HepG2 (cell line): ENCODE data around the gene C2. TPM values are rescaled to one million over a fixed set of nuclear protein-coding genes. Genes with fewer than 3 reads are reported as not detected.

Experiments
- CHD2 ChIP-seq: IDR thresholded peaks from 2 replicates; pipeline ENCODE4 v1.6.1; 2011; ENCODE audit warnings: low read depth, low read length, improper control_type of control experiment
- FOXO1 ChIP-seq: sonication (generic); formaldehyde crosslinking; IDR thresholded peaks from 2 replicates; pipeline ENCODE4 v1.4.0; 2020; ENCODE audit warnings: missing genetic modification reagents
- HNRNPL ChIP-seq: fragments of 200-400 bp; formaldehyde crosslinking; IDR thresholded peaks from 2 replicates; pipeline ENCODE4 v1.6.1; 2017; ENCODE audit warnings: mild to moderate bottlenecking, low read depth, low read length
- JUND ChIP-seq: sonication (generic); formaldehyde crosslinking; IDR thresholded peaks from 2 replicates; pipeline ENCODE4 v1.8.0; 2022; ENCODE audit warnings: mild to moderate bottlenecking, missing genetic modification reagents
- MIER3 ChIP-seq: IDR thresholded peaks from 2 replicates; pipeline ENCODE4 v1.6.1; 2016; ENCODE audit warnings: missing compliant biosample characterization, borderline replicate concordance
- MZF1 ChIP-seq: sonication (generic); formaldehyde crosslinking; IDR thresholded peaks from 2 replicates; pipeline ENCODE4 v1.8.1; 2023; ENCODE audit warnings: mild to moderate bottlenecking, missing genetic modification reagents, borderline replicate concordance
- SATB2 ChIP-seq: sonication (generic); formaldehyde crosslinking; IDR thresholded peaks from 2 replicates; pipeline ENCODE4 v1.5.0; 2020; ENCODE audit warnings: missing genetic modification reagents
- SP5 ChIP-seq: IDR thresholded peaks from 2 replicates; pipeline ENCODE4 v1.6.1; 2016; ENCODE audit warnings: low read depth, borderline replicate concordance
- SYNCRIP ChIP-seq: fragments of 200-400 bp; formaldehyde crosslinking; IDR thresholded peaks from 2 replicates; pipeline ENCODE4 v1.6.1; 2018; ENCODE audit warnings: mild to moderate bottlenecking, low read depth, low read length; ENCODE audit not compliant: insufficient read depth
- TAF15 ChIP-seq: fragments of 200-400 bp; formaldehyde crosslinking; IDR thresholded peaks from one replicate; pipeline ENCODE4 v1.6.1; 2018; ENCODE audit warnings: mild to moderate bottlenecking, low read depth, low read length; ENCODE audit not compliant: poor library complexity, severe bottlenecking
- TGIF2 ChIP-seq: IDR thresholded peaks from 2 replicates; pipeline ENCODE4 v1.6.1; 2016; ENCODE audit warnings: control low read depth, missing compliant biosample characterization
- ZFY ChIP-seq: sonication (generic); formaldehyde crosslinking; IDR thresholded peaks from 2 replicates; pipeline ENCODE4 v1.4.0; 2020; ENCODE audit warnings: missing genetic modification reagents
- ZFYVE20 ChIP-seq: sonication (generic); formaldehyde crosslinking; IDR thresholded peaks from 2 replicates; pipeline ENCODE4 v1.8.0; 2023; ENCODE audit warnings: low read depth, mild to moderate bottlenecking, moderate library complexity, missing genetic modification reagents, borderline replicate concordance
- ZNF354B ChIP-seq: sonication (generic); formaldehyde crosslinking; IDR thresholded peaks from 2 replicates; pipeline ENCODE4 v1.8.0; 2022; ENCODE audit warnings: mild to moderate bottlenecking, missing genetic modification reagents
- ZNF496 ChIP-seq: sonication (generic); formaldehyde crosslinking; IDR thresholded peaks from 2 replicates; pipeline ENCODE4 v1.8.1; 2023; ENCODE audit warnings: mild to moderate bottlenecking, moderate library complexity, missing genetic modification reagents; ENCODE audit not compliant: insufficient replicate concordance
- ZNF761 ChIP-seq: sonication (generic); formaldehyde crosslinking; conservative IDR thresholded peaks from 2 replicates; pipeline ENCODE4 v1.4.0; 2020; ENCODE audit warnings: mild to moderate bottlenecking, missing genetic modification reagents
- ZNF780A ChIP-seq: sonication (generic); formaldehyde crosslinking; IDR thresholded peaks from 2 replicates; pipeline ENCODE4 v1.8.0; 2022; ENCODE audit warnings: mild to moderate bottlenecking, missing genetic modification reagents, moderate library complexity
- ZNF788 ChIP-seq: sonication (generic); formaldehyde crosslinking; IDR thresholded peaks from 2 replicates; pipeline ENCODE4 v1.5.0; 2020; ENCODE audit warnings: mild to moderate bottlenecking, missing genetic modification reagents, borderline replicate concordance
- ZSCAN25 ChIP-seq: sonication (generic); formaldehyde crosslinking; IDR thresholded peaks from 2 replicates; pipeline ENCODE4 v1.8.0; 2022; ENCODE audit warnings: mild to moderate bottlenecking, missing genetic modification reagents
- polyA plus RNA-seq, 8 experiments: library from polyadenylated mRNA; depleted of rRNA in 3 of 8; stranded (reverse) in 7 of 8; unstranded in 1 of 8; fragments of >200 nt; fragmentation: Illumina TruSeq in 4 of 8; extraction: Trizol in 4 of 8; gene quantifications; 2 replicates each; pipeline versions ENCODE4 v1.2.1 to v1.2.3, GENCODE V29; 2011 to 2016; ENCODE audit warnings: low read depth in 4 of 8, missing spikeins in 1 of 8, mixed read lengths in 1 of 8; ENCODE audit not compliant: insufficient read depth in 1 of 8
- total RNA-seq, 5 experiments: library from RNA; depleted of rRNA; stranded (reverse); fragments of >200 nt; fragmentation: Illumina TruSeq; extraction: Trizol; gene quantifications; 2 replicates each; pipeline ENCODE4 v1.2.3, GENCODE V29; 2016; ENCODE audit warnings: low read depth in 1 of 5
- TF ChIP-seq, protein P1 (sequence below): sonication (generic); formaldehyde crosslinking; IDR thresholded peaks from 2 replicates; pipeline ENCODE4 v1.5.0; 2020; ENCODE audit warnings: mild to moderate bottlenecking, missing genetic modification reagents
- TF ChIP-seq, protein P2 (sequence below): sonication (generic); formaldehyde crosslinking; IDR thresholded peaks from 2 replicates; pipeline ENCODE4 v1.5.0; 2020; ENCODE audit warnings: missing genetic modification reagents
- TF ChIP-seq, protein P3 (sequence below): IDR thresholded peaks from 2 replicates; pipeline ENCODE4 v1.6.1; 2016; ENCODE audit warnings: missing compliant biosample characterization, missing genetic modification reagents, borderline replicate concordance
- TF ChIP-seq, protein P4 (sequence below): sonication (generic); formaldehyde crosslinking; IDR thresholded peaks from 2 replicates; pipeline ENCODE4 v1.9.0; 2021; ENCODE audit warnings: missing genetic modification reagents, borderline replicate concordance
- TF ChIP-seq, protein P5 (sequence below): sonication (generic); formaldehyde crosslinking; IDR thresholded peaks from 2 replicates; pipeline ENCODE4 v1.4.0; 2020; ENCODE audit warnings: missing genetic modification reagents

The C2 gene
- total and polyA plus RNA-seq, 2 of the 13 experiments (the other 11 are each of a cell fraction or from before 2014, with no cell fraction given), result 165 to 307 TPM

DNA sequence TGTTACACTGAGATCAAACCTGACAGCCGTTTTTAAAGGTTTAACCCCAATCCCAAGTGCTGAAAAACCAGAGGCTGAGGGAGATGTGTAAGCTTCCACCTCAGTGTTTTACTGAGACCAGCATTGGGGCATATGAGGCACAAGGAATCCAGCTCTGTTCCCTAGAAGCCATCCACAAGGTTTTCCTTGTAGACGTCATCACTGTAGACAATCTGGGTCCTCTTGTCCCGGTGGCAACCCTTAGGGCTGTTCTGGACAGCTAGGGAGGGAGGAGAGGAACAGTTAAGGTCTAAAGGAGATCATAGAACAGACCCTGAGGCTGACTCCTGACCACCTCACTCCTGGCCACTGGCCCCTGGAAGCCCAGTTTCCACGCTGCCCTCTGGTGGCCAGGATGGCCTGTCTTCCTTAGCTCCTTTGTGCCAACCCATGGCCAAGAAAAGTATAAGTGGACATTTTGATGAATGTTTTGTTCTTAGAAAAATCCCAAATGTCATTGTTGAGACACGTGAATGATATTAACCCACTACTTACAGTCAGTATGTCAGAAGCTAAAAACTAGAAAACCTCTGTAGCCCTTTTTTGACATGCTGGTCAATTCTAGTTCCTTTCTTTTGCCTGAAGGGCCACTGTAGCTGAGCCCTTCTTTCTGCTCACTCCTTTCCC, 24.8 kb downstream of the C2 start (continued):
- TF ChIP-seq, protein P1, sequence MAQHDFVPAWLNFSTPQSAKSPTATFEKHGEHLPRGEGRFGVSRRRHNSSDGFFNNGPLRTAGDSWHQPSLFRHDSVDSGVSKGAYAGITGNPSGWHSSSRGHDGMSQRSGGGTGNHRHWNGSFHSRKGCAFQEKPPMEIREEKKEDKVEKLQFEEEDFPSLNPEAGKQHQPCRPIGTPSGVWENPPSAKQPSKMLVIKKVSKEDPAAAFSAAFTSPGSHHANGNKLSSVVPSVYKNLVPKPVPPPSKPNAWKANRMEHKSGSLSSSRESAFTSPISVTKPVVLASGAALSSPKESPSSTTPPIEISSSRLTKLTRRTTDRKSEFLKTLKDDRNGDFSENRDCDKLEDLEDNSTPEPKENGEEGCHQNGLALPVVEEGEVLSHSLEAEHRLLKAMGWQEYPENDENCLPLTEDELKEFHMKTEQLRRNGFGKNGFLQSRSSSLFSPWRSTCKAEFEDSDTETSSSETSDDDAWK (CRISPR knock-in tag), result no peak
- TF ChIP-seq, protein P2, sequence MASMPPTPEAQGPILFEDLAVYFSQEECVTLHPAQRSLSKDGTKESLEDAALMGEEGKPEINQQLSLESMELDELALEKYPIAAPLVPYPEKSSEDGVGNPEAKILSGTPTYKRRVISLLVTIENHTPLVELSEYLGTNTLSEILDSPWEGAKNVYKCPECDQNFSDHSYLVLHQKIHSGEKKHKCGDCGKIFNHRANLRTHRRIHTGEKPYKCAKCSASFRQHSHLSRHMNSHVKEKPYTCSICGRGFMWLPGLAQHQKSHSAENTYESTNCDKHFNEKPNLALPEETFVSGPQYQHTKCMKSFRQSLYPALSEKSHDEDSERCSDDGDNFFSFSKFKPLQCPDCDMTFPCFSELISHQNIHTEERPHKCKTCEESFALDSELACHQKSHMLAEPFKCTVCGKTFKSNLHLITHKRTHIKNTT (CRISPR knock-in tag), result no peak
- TF ChIP-seq CHD2 (no peak), ZFYVE20 (no peak), TGIF2 (CRISPR knock-in tag) (no peak; the same call in 1 of the 2 replicates), JUND (no peak), ZNF761 (0 out of 2 replicates have a peak, but pooled peaks have one; percentile 41), ZNF354B (CRISPR knock-in tag) (no peak), TAF15 (no peak), HNRNPL (no peak), SATB2 (CRISPR knock-in tag) (no peak), MZF1 (CRISPR knock-in tag) (no peak), ZNF780A (CRISPR knock-in tag) (no peak), FOXO1 (CRISPR knock-in tag) (no peak), SP5 (CRISPR knock-in tag) (no peak), ZSCAN25 (no peak), ZFY (CRISPR knock-in tag) (no peak; the same call in 1 of the 2 replicates), ZNF496 (no peak), SYNCRIP (no peak), ZNF788 (peak; percentile 20; the same call in 1 of the 2 replicates), MIER3 (CRISPR knock-in tag) (0 out of 2 replicates have a peak, but pooled peaks have one; percentile 66)
- TF ChIP-seq, protein P3, sequence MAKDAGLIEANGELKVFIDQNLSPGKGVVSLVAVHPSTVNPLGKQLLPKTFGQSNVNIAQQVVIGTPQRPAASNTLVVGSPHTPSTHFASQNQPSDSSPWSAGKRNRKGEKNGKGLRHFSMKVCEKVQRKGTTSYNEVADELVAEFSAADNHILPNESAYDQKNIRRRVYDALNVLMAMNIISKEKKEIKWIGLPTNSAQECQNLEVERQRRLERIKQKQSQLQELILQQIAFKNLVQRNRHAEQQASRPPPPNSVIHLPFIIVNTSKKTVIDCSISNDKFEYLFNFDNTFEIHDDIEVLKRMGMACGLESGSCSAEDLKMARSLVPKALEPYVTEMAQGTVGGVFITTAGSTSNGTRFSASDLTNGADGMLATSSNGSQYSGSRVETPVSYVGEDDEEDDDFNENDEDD (CRISPR knock-in tag), result no peak
- TF ChIP-seq, protein P4, sequence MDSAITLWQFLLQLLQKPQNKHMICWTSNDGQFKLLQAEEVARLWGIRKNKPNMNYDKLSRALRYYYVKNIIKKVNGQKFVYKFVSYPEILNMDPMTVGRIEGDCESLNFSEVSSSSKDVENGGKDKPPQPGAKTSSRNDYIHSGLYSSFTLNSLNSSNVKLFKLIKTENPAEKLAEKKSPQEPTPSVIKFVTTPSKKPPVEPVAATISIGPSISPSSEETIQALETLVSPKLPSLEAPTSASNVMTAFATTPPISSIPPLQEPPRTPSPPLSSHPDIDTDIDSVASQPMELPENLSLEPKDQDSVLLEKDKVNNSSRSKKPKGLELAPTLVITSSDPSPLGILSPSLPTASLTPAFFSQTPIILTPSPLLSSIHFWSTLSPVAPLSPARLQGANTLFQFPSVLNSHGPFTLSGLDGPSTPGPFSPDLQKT (CRISPR knock-in tag), result no peak
- TF ChIP-seq, protein P5, sequence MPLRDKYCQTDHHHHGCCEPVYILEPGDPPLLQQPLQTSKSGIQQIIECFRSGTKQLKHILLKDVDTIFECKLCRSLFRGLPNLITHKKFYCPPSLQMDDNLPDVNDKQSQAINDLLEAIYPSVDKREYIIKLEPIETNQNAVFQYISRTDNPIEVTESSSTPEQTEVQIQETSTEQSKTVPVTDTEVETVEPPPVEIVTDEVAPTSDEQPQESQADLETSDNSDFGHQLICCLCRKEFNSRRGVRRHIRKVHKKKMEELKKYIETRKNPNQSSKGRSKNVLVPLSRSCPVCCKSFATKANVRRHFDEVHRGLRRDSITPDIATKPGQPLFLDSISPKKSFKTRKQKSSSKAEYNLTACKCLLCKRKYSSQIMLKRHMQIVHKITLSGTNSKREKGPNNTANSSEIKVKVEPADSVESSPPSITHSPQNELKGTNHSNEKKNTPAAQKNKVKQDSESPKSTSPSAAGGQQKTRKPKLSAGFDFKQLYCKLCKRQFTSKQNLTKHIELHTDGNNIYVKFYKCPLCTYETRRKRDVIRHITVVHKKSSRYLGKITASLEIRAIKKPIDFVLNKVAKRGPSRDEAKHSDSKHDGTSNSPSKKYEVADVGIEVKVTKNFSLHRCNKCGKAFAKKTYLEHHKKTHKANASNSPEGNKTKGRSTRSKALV (CRISPR knock-in tag), result no peak
